B cell (primary cell): ENCODE data around the gene AVEN. TPM values are rescaled to one million over a fixed set of nuclear protein-coding genes. Genes with fewer than 3 reads are reported as not detected.

Experiments used
- ATAC-seq: fragments of 200-7000 bp; cut with Tn5 transposase; one replicate; pipeline ENCODE4 v1.10.0; 2021; ENCODE audit warnings: low read depth, mild to moderate bottlenecking, moderate number of reproducible peaks, moderate library complexity
- CTCF ChIA-PET: fragments of 350-600 bp; sonication (Branson Sonifier 250); formaldehyde crosslinking; loops from one replicate; lab custom pipeline; 2021; ENCODE audit warnings: antibody characterized with exemption, inconsistent platforms; lab: Charles Lee
- POLR2A ChIA-PET: fragments of 350-600 bp; sonication (Branson Sonifier 250); formaldehyde crosslinking; loops from one replicate; lab custom pipeline; 2021; ENCODE audit warnings: antibody characterized with exemption; lab: Charles Lee
- DNase-seq: peaks from one replicate; pipeline ENCODE4 v3.0.0; 2013
- H2AFZ ChIP-seq: 2 replicates; pipeline ENCODE4 v1.6.1; 2012; ENCODE audit warnings: mild to moderate bottlenecking, low read depth, low read length; ENCODE audit not compliant: insufficient read depth, poor library complexity, severe bottlenecking
- H3K27ac ChIP-seq, 2 donors: 1 replicate in 1 of 2; 2 replicates in 1 of 2; pipeline ENCODE4 v1.5.1; 2012 to 2013; ENCODE audit warnings: low read length in 2 of 2, mild to moderate bottlenecking in 2 of 2, moderate library complexity in 1 of 2
- H3K27me3 ChIP-seq, 4 experiments: fragments of 200-600 bp in 1 of 4; sonication (generic) in 1 of 4; replicated peaks in 1 of 4; 1 replicate in 2 of 4; 2 replicates in 2 of 4; pipeline versions ENCODE4 v1.6.1 to v1.7.0; 2013 to 2016; ENCODE audit warnings: low read length in 3 of 4, mild to moderate bottlenecking in 2 of 4, mixed read lengths in 1 of 4, moderate library complexity in 1 of 4; ENCODE audit not compliant: insufficient read depth in 4 of 4, control insufficient read depth in 3 of 4; ENCODE audit errors: control extremely low read depth in 1 of 4
- H3K36me3 ChIP-seq, 2 experiments: replicated peaks in 1 of 2; 1 replicate in 1 of 2; 2 replicates in 1 of 2; pipeline versions ENCODE4 v1.6.1 to v1.7.1; 2013; ENCODE audit warnings: low read length in 1 of 2; ENCODE audit not compliant: insufficient read depth in 2 of 2, control insufficient read depth in 1 of 2; ENCODE audit errors: control extremely low read depth in 1 of 2, extremely low read depth in 1 of 2
- H3K4me1 ChIP-seq, 2 donors: fragments of 200-600 bp in 1 of 2; sonication (generic) in 1 of 2; 1 replicate in 1 of 2; 2 replicates in 1 of 2; pipeline versions ENCODE4 v1.5.1 to v1.6.1; 2013 to 2017; ENCODE audit warnings: low read length in 2 of 2; ENCODE audit not compliant: control insufficient read depth in 2 of 2, insufficient read depth in 2 of 2
- H3K4me2 ChIP-seq: replicated peaks from 2 replicates; pipeline ENCODE3; 2012; ENCODE audit warnings: mild to moderate bottlenecking, low read depth, low read length; ENCODE audit not compliant: poor library complexity, severe bottlenecking
- H3K4me3 ChIP-seq, 5 experiments: fragments of 200-600 bp in 1 of 5; sonication (generic) in 1 of 5; 1 replicate in 3 of 5; 2 replicates in 2 of 5; pipeline versions ENCODE4 v1.5.1 to v1.7.0; 2011 to 2016; ENCODE audit warnings: low read length in 4 of 5, mild to moderate bottlenecking in 4 of 5, low read depth in 2 of 5, control low read depth in 1 of 5, moderate library complexity in 1 of 5; ENCODE audit not compliant: insufficient read depth in 1 of 5; ENCODE audit errors: control extremely low read depth in 1 of 5, extremely low read depth in 1 of 5
- H3K79me2 ChIP-seq: fragments of 200-600 bp; sonication (generic); one replicate; pipeline ENCODE4 v1.6.0; 2016; ENCODE audit warnings: low read length; ENCODE audit not compliant: control insufficient read depth, insufficient read depth
- H3K9ac ChIP-seq: fragments of 200-600 bp; sonication (generic); 2 replicates; pipeline ENCODE4 v1.6.1; 2017; ENCODE audit warnings: mild to moderate bottlenecking, low read length, moderate library complexity
- H3K9me3 ChIP-seq, 3 donors: one replicate each; pipeline versions ENCODE4 v1.6.1 to v1.7.1; 2013; ENCODE audit warnings: low read length in 2 of 3; ENCODE audit not compliant: control insufficient read depth in 2 of 3, insufficient read depth in 1 of 3; ENCODE audit errors: control extremely low read depth in 1 of 3
- H4K20me1 ChIP-seq: 2 replicates; pipeline ENCODE4 v1.6.0; 2012; ENCODE audit warnings: mild to moderate bottlenecking, low read length; ENCODE audit not compliant: insufficient read depth, control insufficient read depth, poor library complexity, severe bottlenecking
- H3K27ac Mint-ChIP-seq: one replicate; pipeline ENCODE4 v1.8.0; 2021; ENCODE audit warnings: mixed read lengths
- H3K27me3 Mint-ChIP-seq: one replicate; pipeline ENCODE4 v1.8.0; 2021; ENCODE audit warnings: mixed read lengths
- H3K4me1 Mint-ChIP-seq: one replicate; pipeline ENCODE4 v1.8.0; 2021; ENCODE audit warnings: mixed read lengths
- H3K4me3 Mint-ChIP-seq: one replicate; pipeline ENCODE4 v1.8.0; 2021; ENCODE audit warnings: mixed read lengths
- H3K9me3 Mint-ChIP-seq: one replicate; pipeline ENCODE4 v1.8.0; 2022; ENCODE audit warnings: mixed read lengths; ENCODE audit not compliant: insufficient read depth
- EZH2 ChIP-seq: IDR thresholded peaks from 2 replicates; pipeline ENCODE4 v1.6.1; 2012; ENCODE audit warnings: borderline replicate concordance, low read depth, mild to moderate bottlenecking, moderate library complexity, low read length; ENCODE audit not compliant: insufficient read depth, poor library complexity, severe bottlenecking
- WGBS: methylation state at CpG from one replicate; pipeline ENCODE4 v1.1.5; 2013; ENCODE audit warnings: missing lambda C conversion rate; ENCODE audit not compliant: insufficient coverage; 5-methylcytosine and 5-hydroxymethylcytosine counted together
- intact Hi-C: fragments of 100-400 bp; cut with micrococcal nuclease; formaldehyde crosslinking; loops from one replicate; pipeline ENCODE4 v1.10.0; 2022
- polyA plus RNA-seq: library from polyadenylated mRNA; depleted of rRNA; stranded (reverse); fragments of >200 nt; gene quantifications from 2 replicates; pipeline ENCODE4 v1.2.3, GENCODE V29; 2012
- total RNA-seq, 2 donors: library from RNA; stranded (reverse); fragments of 120-200 nt in 1 of 2; gene quantifications; 1 replicate in 1 of 2; 2 replicates in 1 of 2; pipeline versions ENCODE4 v1.2.3 to v1.2.4, GENCODE V29; 2013 to 2022
- TF ChIP-seq, protein P1 (sequence below): fragments of 200-600 bp; IDR thresholded peaks from one replicate; pipeline ENCODE4 v1.8.0; 2022; ENCODE audit warnings: antibody characterized with exemption, mild to moderate bottlenecking

The AVEN gene
- total and polyA plus RNA-seq, 2 donors (not counting 1 experiment from before 2014, with no cell fraction given) = 1.8 to 8.2 TPM

DNA sequence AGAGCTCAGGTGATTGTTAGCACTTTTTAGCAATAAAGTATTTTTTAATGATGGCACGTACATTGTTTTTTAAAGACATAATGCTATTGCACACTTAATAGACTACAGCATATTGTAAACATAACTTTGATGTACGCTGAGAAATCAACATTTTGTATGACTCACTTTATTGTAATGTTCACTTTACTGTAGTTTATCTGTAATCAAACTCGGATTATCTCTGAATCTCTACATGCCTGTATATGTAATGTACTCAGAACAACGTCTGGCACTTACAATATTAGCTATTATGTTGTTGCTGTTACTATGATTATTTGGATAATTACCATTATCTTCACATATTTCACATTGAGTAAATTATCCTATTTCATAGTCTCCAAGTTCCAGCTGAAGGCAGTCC, 208.7 kb downstream of the AVEN start:
- ATAC-seq (no peak), DNase-seq (no peak)
- ChIA-PET POLR2A (no interaction called here), CTCF (no interaction called here)
- no peaks in the 10 kb centered on the region for H3K36me3 ChIP-seq
- intact Hi-C loops = no loop called here
- H3K4me2 ChIP-seq = no peak overlapping the region
- no peak for TF ChIP-seq EZH2
- TF ChIP-seq, protein P1, sequence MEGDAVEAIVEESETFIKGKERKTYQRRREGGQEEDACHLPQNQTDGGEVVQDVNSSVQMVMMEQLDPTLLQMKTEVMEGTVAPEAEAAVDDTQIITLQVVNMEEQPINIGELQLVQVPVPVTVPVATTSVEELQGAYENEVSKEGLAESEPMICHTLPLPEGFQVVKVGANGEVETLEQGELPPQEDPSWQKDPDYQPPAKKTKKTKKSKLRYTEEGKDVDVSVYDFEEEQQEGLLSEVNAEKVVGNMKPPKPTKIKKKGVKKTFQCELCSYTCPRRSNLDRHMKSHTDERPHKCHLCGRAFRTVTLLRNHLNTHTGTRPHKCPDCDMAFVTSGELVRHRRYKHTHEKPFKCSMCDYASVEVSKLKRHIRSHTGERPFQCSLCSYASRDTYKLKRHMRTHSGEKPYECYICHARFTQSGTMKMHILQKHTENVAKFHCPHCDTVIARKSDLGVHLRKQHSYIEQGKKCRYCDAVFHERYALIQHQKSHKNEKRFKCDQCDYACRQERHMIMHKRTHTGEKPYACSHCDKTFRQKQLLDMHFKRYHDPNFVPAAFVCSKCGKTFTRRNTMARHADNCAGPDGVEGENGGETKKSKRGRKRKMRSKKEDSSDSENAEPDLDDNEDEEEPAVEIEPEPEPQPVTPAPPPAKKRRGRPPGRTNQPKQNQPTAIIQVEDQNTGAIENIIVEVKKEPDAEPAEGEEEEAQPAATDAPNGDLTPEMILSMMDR = no peak
- peaks cover 10% of the 10 kb centered on the region for H3K27me3 Mint-ChIP-seq
- no peak overlapping the region for H3K4me3 Mint-ChIP-seq
- H3K27ac ChIP-seq = no peak overlapping the region
- H3K9ac ChIP-seq = no peak overlapping the region
- no peaks in the 10 kb centered on the region for H3K9me3 Mint-ChIP-seq
- H3K4me3 ChIP-seq = no peak overlapping the region
- H3K9me3 ChIP-seq = no peaks in the 10 kb centered on the region
- H3K4me1 Mint-ChIP-seq = no peaks in the 10 kb centered on the region
- H3K27ac Mint-ChIP-seq = no peak overlapping the region
- H3K4me1 ChIP-seq = no peaks in the 10 kb centered on the region
- no peak overlapping the region for H2AFZ ChIP-seq
- WGBS = no CpG with 5 or more reads among the region's 4 CpGs
- no peaks in the 10 kb centered on the region for H3K79me2 ChIP-seq
- no peaks in the 10 kb centered on the region for H4K20me1 ChIP-seq
- H3K27me3 ChIP-seq = peaks cover 0 to 2% (median 0%) of the 10 kb centered on the region in 4 experiments

DNA sequence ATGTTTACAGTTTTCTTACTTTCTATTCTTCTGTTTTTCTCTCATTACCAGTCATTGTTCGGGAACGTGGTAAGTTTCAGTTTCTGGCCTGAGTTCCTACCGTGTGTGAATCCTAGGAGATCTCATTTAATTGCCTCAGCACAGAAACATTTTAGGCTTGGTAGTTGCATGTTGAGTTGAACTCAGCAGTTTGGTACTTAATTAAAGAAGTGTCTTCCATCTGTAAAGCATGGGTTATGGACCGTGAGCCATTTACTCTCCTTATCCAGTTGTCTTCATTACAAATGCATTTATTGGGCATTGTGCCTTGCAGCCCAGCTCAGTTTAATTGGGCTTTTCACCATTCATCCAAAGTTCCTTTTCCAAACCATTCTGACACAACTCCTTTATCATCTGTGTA, 212.8 kb downstream of the AVEN start:
- Mint-ChIP-seq H3K27me3 (peaks cover 10% of the 10 kb centered on the region), H3K4me1 (no peaks in the 10 kb centered on the region), H3K4me3 (no peak overlapping the region), H3K27ac (no peak overlapping the region), H3K9me3 (no peaks in the 10 kb centered on the region)
- Histone ChIP-seq H3K4me2 (no peak overlapping the region), H4K20me1 (no peaks in the 10 kb centered on the region), H3K9ac (no peak overlapping the region), H2AFZ (no peak overlapping the region), H3K9me3 (no peaks in the 10 kb centered on the region), H3K27me3 (peaks cover 0 to 2% (median 0%) of the 10 kb centered on the region in 4 experiments), H3K4me1 (no peaks in the 10 kb centered on the region), H3K27ac (no peak overlapping the region), H3K4me3 (no peak overlapping the region), H3K79me2 (no peaks in the 10 kb centered on the region), H3K36me3 (no peaks in the 10 kb centered on the region)
- ATAC-seq = no peak
- no CpG with 5 or more reads among the region's 4 CpGs for WGBS
- TF ChIP-seq, protein P1 = no peak
- no peak for TF ChIP-seq EZH2
- no peak for DNase-seq
- intact Hi-C loops = no loop called here
- ChIA-PET POLR2A (no interaction called here), CTCF (no interaction called here)
